Panc1 (cell line): ENCODE measurements around the gene IDNK. TPM values are rescaled to one million over a fixed set of nuclear protein-coding genes. Genes with fewer than 3 reads are reported as not detected.

Experiments used
- ATAC-seq: fragments of 200-7000 bp; cut with Tn5 transposase; 2 replicates; pipeline ENCODE4 v1.9.1; 2020; ENCODE audit warnings: mild to moderate bottlenecking, moderate library complexity
- BruUV-seq: library from RNA; stranded (reverse); fragments of 400-500 nt; replicated peaks from 2 replicates; lab custom pipeline; 2021; lab: Mats Ljungman, UMichigan
- CTCF ChIA-PET: fragments of 300-600 bp; sonication (Branson Sonifier 250); formaldehyde crosslinking; loops from one replicate; lab custom pipeline; 2022; ENCODE audit warnings: antibody characterized with exemption; lab: Charles Lee
- POLR2A ChIA-PET: fragments of 300-600 bp; sonication (Branson Sonifier 250); formaldehyde crosslinking; loops from one replicate; lab custom pipeline; 2022; ENCODE audit warnings: antibody characterized with exemption; lab: Charles Lee
- DNase-seq: peaks from one replicate; pipeline ENCODE4 v3.0.0-alpha.2; 2010; ENCODE audit warnings: low read depth, low spot score
- H3K27ac ChIP-seq: 2 replicates; pipeline ENCODE4 v1.5.1; 2011; ENCODE audit warnings: mild to moderate bottlenecking, low read length, inconsistent platforms
- H3K27me3 ChIP-seq: fragments of 200-500 bp; sonication (Bioruptor generic); 2 replicates; pipeline ENCODE4 v1.6.0; 2014; ENCODE audit warnings: low read length, inconsistent platforms; ENCODE audit not compliant: control insufficient read depth, insufficient read depth
- H3K36me3 ChIP-seq: fragments of 200-500 bp; sonication (Bioruptor generic); 2 replicates; pipeline ENCODE4 v1.5.1; 2014; ENCODE audit warnings: inconsistent platforms, mild to moderate bottlenecking, low read length, moderate library complexity; ENCODE audit not compliant: control insufficient read depth, insufficient read depth
- H3K4me1 ChIP-seq: 2 replicates; pipeline ENCODE4 v1.5.1; 2011; ENCODE audit warnings: inconsistent platforms, mild to moderate bottlenecking, low read length, moderate library complexity; ENCODE audit not compliant: control insufficient read depth, insufficient read depth
- H3K4me3 ChIP-seq, 2 experiments: 2 replicates each; pipeline ENCODE4 v1.5.1; 2011 to 2012; ENCODE audit warnings: low read depth in 2 of 2, low read length in 2 of 2, mild to moderate bottlenecking in 2 of 2, inconsistent platforms in 1 of 2, moderate library complexity in 1 of 2
- H3K9me3 ChIP-seq: fragments of 200-500 bp; sonication (Bioruptor generic); 2 replicates; pipeline ENCODE4 v1.5.1; 2014; ENCODE audit warnings: low read depth, mild to moderate bottlenecking, inconsistent platforms, low read length, moderate library complexity; ENCODE audit not compliant: control insufficient read depth, insufficient read depth
- POLR2AphosphoS5 ChIP-seq: IDR thresholded peaks from 2 replicates; pipeline ENCODE4 v1.6.1; 2012; ENCODE audit warnings: mild to moderate bottlenecking, low read depth, low read length, moderate library complexity
- SIN3A ChIP-seq: IDR thresholded peaks from 2 replicates; pipeline ENCODE4 v1.6.1; 2012; ENCODE audit warnings: low read depth, mild to moderate bottlenecking, low read length, moderate library complexity, borderline replicate concordance; ENCODE audit not compliant: insufficient read depth
- TCF7L2 ChIP-seq: IDR thresholded peaks from 2 replicates; pipeline ENCODE4 v1.6.1; 2011; ENCODE audit warnings: mild to moderate bottlenecking, low read depth, low read length, inconsistent platforms
- in situ Hi-C: cut with HindIII; loops from 2 replicates; pipeline ENCODE4 v1.10.0; 2016; ENCODE audit warnings: low sequenced_read_pairs, low pct_unique_long_range_greater_than_20kb
- intact Hi-C: fragments of 100-400 bp; cut with micrococcal nuclease; formaldehyde crosslinking; loops from one replicate; pipeline ENCODE4 v1.10.0; 2022; ENCODE audit not compliant: unreplicated experiment
- total RNA-seq: library from RNA; stranded (reverse); gene quantifications from one replicate; pipeline ENCODE4 v1.2.1, GENCODE V29; 2021; ENCODE audit not compliant: unreplicated experiment
- TF ChIP-seq, protein P1 (sequence below): fragments of 450-650 bp; IDR thresholded peaks from 2 replicates; pipeline ENCODE4 v1.5.1; 2017; ENCODE audit warnings: mild to moderate bottlenecking
- TF ChIP-seq, protein P2 (sequence below), 2 experiments: IDR thresholded peaks; 2 replicates each; pipeline ENCODE4 v1.6.1; 2011 to 2012; ENCODE audit warnings: low read depth in 2 of 2, control low read depth in 1 of 2, low read length in 1 of 2, mild to moderate bottlenecking in 1 of 2, moderate library complexity in 1 of 2; ENCODE audit not compliant: insufficient read depth in 1 of 2

The IDNK gene
- total RNA-seq, 1 experiment from 2014 or later: 1.9 TPM

DNA sequence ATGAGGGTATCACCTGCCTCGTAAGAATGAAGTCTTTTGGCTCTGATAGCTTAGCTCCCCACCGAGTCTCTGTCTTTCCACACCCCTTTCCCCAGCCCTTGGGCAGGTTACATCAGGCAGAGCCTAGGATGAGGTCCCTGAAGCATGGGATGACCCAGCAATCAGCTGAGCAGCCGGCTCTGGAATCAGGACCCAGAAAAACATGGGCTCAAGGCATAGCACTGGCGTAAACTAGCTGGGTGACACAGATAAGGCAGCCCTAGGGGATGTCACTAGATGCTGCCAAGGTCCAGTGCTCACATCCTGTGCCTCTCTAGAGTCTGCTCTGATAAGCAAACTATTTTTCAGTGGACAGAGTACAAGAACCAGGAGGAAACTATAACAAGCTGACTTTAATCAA, 26.6 kb downstream of the IDNK start:
- Histone ChIP-seq H3K4me3 (no peak overlapping the region), H3K27ac (no peak overlapping the region), H3K9me3 (no peaks in the 10 kb centered on the region), H3K4me1 (no peaks in the 10 kb centered on the region), H3K27me3 (no peaks in the 10 kb centered on the region), H3K36me3 (peaks cover 3% of the 10 kb centered on the region; the same call in 1 of the 2 replicates)
- DNase-seq (no peak), ATAC-seq (peak; percentile 54)
- TF ChIP-seq TCF7L2: no peak
- TF ChIP-seq, protein P1, sequence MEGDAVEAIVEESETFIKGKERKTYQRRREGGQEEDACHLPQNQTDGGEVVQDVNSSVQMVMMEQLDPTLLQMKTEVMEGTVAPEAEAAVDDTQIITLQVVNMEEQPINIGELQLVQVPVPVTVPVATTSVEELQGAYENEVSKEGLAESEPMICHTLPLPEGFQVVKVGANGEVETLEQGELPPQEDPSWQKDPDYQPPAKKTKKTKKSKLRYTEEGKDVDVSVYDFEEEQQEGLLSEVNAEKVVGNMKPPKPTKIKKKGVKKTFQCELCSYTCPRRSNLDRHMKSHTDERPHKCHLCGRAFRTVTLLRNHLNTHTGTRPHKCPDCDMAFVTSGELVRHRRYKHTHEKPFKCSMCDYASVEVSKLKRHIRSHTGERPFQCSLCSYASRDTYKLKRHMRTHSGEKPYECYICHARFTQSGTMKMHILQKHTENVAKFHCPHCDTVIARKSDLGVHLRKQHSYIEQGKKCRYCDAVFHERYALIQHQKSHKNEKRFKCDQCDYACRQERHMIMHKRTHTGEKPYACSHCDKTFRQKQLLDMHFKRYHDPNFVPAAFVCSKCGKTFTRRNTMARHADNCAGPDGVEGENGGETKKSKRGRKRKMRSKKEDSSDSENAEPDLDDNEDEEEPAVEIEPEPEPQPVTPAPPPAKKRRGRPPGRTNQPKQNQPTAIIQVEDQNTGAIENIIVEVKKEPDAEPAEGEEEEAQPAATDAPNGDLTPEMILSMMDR: no peak; the same call in 1 of the 2 replicates
- TF ChIP-seq, protein P2, sequence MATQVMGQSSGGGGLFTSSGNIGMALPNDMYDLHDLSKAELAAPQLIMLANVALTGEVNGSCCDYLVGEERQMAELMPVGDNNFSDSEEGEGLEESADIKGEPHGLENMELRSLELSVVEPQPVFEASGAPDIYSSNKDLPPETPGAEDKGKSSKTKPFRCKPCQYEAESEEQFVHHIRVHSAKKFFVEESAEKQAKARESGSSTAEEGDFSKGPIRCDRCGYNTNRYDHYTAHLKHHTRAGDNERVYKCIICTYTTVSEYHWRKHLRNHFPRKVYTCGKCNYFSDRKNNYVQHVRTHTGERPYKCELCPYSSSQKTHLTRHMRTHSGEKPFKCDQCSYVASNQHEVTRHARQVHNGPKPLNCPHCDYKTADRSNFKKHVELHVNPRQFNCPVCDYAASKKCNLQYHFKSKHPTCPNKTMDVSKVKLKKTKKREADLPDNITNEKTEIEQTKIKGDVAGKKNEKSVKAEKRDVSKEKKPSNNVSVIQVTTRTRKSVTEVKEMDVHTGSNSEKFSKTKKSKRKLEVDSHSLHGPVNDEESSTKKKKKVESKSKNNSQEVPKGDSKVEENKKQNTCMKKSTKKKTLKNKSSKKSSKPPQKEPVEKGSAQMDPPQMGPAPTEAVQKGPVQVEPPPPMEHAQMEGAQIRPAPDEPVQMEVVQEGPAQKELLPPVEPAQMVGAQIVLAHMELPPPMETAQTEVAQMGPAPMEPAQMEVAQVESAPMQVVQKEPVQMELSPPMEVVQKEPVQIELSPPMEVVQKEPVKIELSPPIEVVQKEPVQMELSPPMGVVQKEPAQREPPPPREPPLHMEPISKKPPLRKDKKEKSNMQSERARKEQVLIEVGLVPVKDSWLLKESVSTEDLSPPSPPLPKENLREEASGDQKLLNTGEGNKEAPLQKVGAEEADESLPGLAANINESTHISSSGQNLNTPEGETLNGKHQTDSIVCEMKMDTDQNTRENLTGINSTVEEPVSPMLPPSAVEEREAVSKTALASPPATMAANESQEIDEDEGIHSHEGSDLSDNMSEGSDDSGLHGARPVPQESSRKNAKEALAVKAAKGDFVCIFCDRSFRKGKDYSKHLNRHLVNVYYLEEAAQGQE (IDR thresholded peaks at IDR 0.05; ENCODE audit: insufficient read depth in 1 of 2, low read depth in 2 of 2, low read length in 1 of 2): no peak
- ChIA-PET CTCF (interaction anchor here (1.0 kb wide), 1 partner anchor 29 kb away, joined by 6 read pairs; no protein-coding TSS in a partner anchor), POLR2A (interaction anchor here (0.6 kb wide), 1 partner anchor 8 kb away, joined by 6 read pairs; no protein-coding TSS in a partner anchor)
- intact Hi-C loops (loop anchor here (10.0 kb wide), 1 partner anchor 315 kb away; no protein-coding TSS in a partner anchor), in situ Hi-C loops (no loop called here)
- BruUV-seq: no TSS peak

DNA sequence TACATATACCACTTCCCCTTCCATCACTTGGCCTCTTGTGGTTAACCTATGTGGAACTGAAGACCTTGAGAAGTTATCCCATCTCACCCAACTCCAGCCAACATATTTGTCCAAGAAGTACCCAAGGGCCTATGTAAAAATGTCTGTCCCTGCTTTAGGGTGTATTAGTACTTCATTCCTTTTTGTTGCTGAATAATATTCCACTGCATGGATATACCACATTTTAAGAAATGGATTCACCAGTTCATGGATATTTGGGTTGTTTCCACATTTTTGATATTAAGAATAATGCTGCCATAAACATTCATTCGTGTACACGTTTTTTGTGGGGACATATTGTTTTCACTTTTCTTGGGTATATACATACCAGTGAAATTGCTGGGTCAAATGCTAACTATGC, 28.6 kb downstream of the IDNK start:
- ChIA-PET POLR2A (interaction anchor here (0.6 kb wide), 1 partner anchor 266 kb away, joined by 4 read pairs; no protein-coding TSS in a partner anchor), CTCF (no interaction called here)
- no peaks in the 10 kb centered on the region for H3K4me1 ChIP-seq
- intact Hi-C loops: no loop called here
- H3K27ac ChIP-seq: no peak overlapping the region
- no peaks in the 10 kb centered on the region for H3K27me3 ChIP-seq
- H3K9me3 ChIP-seq: no peaks in the 10 kb centered on the region
- ATAC-seq (no peak), DNase-seq (no peak)
- in situ Hi-C loops: no loop called here
- no TSS peak for BruUV-seq
- TF ChIP-seq, protein P1: no peak
- TF ChIP-seq, protein P2 (IDR thresholded peaks at IDR 0.05; ENCODE audit: insufficient read depth in 1 of 2, low read depth in 2 of 2, low read length in 1 of 2): no peak
- no peak for TF ChIP-seq TCF7L2
- TF ChIP-seq POLR2AphosphoS5: no peak
- TF ChIP-seq SIN3A: no peak
- H3K4me3 ChIP-seq: no peak overlapping the region
- H3K36me3 ChIP-seq: peaks cover 3% of the 10 kb centered on the region; the same call in 1 of the 2 replicates
